Measurements from ENCODE around the gene ALDH7A1. TPM values are rescaled to one million over a fixed set of nuclear protein-coding genes. Genes with fewer than 3 reads are reported as not detected.
A peak's percentile ranks its signal among the peaks of the same experiment; 100 is the strongest.
"Not testable (repeated sequence)": the region's sequence is repeated elsewhere in the genome, so short reads cannot be mapped to it uniquely, and the experiment has no call there.

ALDH7A1 gene
- total RNA-seq, 2 donors from 2014 or later: 11.3 to 12.4 TPM

DNA sequence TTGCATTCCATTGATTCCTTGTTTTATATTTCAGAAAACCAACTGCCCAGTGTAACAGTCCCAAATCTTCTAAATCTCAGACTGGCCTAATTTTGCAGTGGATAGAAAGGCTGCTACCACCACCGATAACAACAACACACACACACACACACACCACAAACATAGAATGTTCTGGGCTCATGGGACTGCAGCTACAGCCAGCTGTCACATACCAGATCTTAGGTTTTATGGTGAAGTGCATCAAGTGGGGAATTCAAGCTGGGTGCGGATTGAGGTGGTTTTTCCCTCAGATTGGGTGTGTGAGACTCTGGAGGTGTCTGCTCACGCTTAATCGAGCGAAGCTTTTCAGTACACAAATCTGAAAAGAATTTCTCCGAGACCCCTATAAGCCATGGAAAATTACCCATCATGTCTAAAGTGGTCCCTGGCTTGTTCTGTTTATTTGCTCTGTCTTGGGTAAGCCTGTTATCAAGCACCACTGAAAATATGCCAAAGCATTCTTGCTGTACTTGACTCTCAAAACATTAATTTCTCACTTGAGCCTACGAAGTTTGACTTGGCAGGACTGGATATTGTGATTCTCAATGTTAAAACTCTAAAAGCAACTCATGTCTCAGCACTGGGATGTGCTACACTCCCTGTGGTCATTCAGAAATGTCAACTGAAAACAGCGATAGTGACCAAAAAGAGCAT lies 71.1 kb downstream of the ALDH7A1 start:
- H3K36me3 Mint-ChIP-seq: no peaks in the 10 kb centered on the region
- H3K27ac Mint-ChIP-seq: no peak overlapping the region
- no peak for DNase-seq (ENCODE audit: low spot score in 2 of 2)
- no peaks in the 10 kb centered on the region for H3K9me3 Mint-ChIP-seq
- no peak for ATAC-seq

DNA sequence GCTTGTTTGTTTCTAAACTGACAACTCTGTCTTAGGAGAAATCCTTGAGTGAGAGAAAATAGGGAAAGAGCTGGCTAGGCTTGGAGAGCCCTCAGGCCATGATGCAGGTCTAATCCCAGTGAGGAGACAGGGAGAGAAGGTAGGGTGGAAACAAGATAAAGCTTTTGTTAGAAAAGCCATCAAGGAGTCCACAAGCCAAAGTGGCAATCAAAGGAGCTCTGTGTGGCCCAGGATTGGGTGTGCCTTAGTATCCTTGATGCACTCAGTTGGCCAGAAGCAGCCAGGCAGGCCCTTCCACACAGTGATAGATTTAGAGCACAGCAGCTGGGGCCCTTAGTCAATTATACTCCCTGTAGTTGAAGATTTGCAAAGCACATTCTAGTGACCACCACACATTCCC lies 73.9 kb downstream of the ALDH7A1 start:
- DNase-seq (ENCODE audit: low spot score in 2 of 2) (no peak), ATAC-seq (no peak)
- no peaks in the 10 kb centered on the region for H3K9me3 Mint-ChIP-seq
- H3K27ac Mint-ChIP-seq: no peak overlapping the region
- H3K36me3 Mint-ChIP-seq: no peaks in the 10 kb centered on the region

DNA sequence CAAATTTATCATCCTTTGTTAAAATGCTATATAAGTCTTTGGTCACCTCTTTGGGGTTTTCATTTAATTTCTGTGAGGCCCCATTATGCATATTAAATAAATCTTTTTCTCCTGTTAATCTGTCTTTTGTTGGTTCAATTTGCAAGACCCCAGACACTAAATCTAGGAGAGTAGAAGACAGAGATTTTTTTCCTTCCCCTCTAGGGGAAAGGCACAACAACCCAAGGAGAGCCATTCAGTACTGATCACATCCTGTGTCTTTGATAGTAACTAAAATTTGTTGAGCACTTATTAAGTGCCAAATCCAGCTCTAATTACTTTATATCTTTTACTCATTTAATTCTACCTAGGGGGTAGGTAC lies 74.4 kb downstream of the ALDH7A1 start:
- Mint-ChIP-seq H3K36me3 (no peaks in the 10 kb centered on the region), H3K27ac (no peak overlapping the region), H3K9me3 (no peaks in the 10 kb centered on the region)
- DNase-seq (ENCODE audit: low spot score in 2 of 2) (no peak), ATAC-seq (no peak)

DNA sequence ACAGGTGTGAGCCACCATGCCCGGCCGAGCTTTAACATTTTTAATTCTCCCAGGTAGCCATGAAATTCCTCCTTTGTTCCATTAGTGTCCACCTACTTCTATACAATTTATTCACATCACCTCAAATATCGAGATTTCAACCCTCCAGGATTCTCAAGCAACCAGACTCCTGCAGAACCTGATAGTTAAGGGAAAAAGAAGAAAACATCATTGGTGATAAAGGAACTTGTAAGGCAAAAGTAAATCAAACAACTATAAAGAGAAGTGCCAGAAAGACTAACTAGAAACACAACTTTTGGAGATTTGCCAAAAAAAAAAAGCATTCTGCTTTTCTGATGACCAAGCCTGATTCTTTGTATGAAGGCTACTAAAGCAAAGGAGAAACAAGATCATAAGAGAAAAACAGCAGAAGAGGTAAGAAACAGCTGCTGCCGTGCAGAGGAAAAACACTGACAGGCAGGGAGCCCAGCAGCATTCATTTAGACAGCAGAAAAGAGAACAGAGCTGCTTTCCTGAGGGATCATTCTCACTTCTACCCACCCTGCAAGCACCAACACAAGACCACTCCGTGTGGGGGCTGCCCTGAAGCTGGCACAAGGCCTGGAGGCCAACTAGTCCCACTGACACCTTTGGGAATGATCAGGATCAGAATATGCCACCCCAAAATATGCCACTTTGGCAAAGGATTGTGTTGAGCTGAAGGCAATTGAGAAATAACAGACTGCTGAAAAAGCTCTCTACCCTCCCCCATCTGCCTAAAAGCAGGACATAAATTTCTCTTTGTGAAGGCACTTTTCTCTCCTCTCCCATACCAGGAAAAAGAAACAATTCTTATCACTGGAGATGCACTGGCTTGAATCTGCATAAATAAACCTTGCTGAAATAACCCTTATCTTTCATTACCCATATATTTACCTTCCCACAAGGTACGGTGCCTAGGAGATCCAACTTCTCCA lies 75.1 kb downstream of the ALDH7A1 start:
- Mint-ChIP-seq H3K36me3 (no peaks in the 10 kb centered on the region), H3K27ac (peak overlapping the region in 1 of 2 donors; percentile 32), H3K9me3 (no peaks in the 10 kb centered on the region)
- no peak for ATAC-seq
- DNase-seq (ENCODE audit: low spot score in 2 of 2): no peak

DNA sequence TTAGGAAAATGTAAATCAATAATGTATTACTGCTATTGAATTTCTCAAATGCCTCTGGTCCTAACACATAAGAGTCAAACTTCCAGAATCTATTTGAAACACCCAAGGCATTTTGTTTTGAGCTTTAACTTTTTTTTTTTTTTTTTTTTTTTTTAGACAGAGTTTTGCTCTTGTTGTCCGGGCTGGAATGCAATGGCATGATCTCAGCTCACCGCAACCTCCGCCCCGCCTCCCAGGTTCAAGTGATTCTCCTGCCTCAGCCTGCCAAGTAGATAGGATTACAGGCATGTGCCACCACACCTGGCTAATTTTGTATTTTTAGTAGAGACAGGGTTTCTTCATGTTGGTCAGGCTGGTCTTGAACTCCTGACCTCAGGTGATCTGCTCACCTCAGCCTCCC lies 75.8 kb downstream of the ALDH7A1 start:
- DNase-seq (ENCODE audit: low spot score in 2 of 2); H3K36me3 Mint-ChIP-seq; H3K27ac Mint-ChIP-seq; ATAC-seq; H3K9me3 Mint-ChIP-seq: not testable (repeated sequence)

DNA sequence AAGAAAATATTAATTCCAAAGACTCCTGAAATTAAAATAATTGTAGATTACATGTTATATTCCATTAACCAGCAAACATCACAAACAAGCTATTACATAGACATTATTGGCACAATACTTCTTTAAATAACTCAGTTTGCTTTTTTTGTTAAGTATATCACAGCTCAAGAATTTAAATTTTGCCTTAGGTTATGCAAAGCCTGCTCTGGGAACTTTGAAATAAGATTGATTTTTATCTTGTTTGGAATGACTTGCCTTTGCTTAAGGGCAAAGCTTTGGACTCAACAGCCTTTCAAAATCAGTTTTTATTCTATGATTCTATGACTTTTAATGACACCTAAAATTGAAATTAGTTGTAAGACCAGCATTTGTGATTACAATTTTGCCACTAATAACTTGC lies 78.2 kb downstream of the ALDH7A1 start:
- DNase-seq (ENCODE audit: low spot score in 2 of 2) (no peak), ATAC-seq (no peak)
- Mint-ChIP-seq H3K9me3 (no peaks in the 10 kb centered on the region), H3K36me3 (no peaks in the 10 kb centered on the region), H3K27ac (no peak overlapping the region)

DNA sequence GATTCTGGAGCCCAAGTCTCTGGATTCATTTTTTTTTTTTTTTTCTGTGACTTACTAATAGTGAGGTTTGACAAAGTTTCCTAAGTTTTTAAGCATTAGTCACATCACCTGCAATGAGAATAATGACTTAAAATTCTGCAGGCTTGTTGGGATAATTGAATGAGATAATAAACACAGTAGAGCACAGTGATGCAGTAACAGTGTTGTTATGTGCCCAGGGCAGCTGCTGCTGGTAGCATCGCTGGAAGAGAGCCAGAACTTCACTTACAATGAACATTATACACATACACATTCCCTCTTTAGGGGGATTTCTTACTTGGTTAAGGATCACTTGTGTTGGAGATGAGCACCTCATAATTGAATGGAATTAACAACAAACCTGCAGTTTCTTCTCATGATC lies 78.9 kb downstream of the ALDH7A1 start:
- no peak for DNase-seq (ENCODE audit: low spot score in 2 of 2)
- no peak overlapping the region for H3K27ac Mint-ChIP-seq
- ATAC-seq: no peak
- H3K9me3 Mint-ChIP-seq: no peaks in the 10 kb centered on the region
- H3K36me3 Mint-ChIP-seq: no peaks in the 10 kb centered on the region

DNA sequence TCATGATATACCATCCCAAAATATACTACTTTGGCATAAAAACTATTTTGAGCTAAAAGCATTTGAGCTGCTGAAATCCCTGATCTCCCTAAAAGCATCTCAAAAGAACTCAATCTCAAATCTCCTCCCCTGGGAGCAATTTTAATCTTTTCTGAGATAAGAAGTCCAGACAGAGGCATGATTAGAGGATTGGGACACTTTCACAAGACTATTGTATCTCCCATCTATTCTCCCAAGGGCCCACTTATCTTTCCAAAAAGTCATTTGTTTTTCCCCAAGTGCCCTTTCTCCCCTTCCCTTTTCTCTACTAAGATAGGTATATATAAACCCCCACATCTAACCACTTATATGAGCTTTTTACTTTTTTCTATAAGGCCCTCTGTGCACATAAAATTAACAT lies 79.7 kb downstream of the ALDH7A1 start:
- no peak for DNase-seq (ENCODE audit: low spot score in 2 of 2)
- Mint-ChIP-seq H3K27ac (no peak overlapping the region), H3K36me3 (no peaks in the 10 kb centered on the region), H3K9me3 (peaks cover 0 to 3% of the 10 kb centered on the region in 2 donors)
- no peak for ATAC-seq

DNA sequence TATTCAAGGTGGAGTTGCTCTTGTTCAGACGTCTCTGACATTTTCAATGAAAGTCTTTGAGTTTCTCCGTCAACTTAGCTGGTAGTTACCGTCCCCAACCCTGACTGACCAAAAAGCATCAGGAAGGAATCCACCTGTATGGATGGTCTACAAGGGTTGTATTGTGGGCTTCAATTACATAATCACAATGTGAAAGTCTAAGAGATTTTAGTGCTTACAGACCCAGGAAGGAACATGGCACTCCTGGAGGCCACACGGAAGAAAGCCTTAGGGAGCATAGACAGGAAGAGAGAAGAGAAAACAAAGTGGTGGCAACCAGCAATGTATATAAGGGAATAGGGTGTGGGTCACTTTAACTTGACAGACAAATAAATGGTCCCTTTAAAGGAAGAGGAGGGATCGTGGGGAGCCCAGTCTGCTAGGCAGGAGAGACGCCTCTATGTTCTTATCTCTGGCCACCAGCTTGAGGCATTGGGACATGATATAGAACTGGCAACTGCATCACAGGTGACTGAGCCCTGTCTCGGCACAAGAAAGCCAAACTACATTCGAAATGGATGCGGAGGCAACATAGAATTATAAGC lies 80.4 kb downstream of the ALDH7A1 start:
- no peaks in the 10 kb centered on the region for H3K36me3 Mint-ChIP-seq
- peak overlapping the region; percentile 18 to 35 for H3K27ac Mint-ChIP-seq
- no peak for ATAC-seq
- no peak for DNase-seq (ENCODE audit: low spot score in 2 of 2)
- peaks cover 0 to 4% of the 10 kb centered on the region in 2 donors for H3K9me3 Mint-ChIP-seq

DNA sequence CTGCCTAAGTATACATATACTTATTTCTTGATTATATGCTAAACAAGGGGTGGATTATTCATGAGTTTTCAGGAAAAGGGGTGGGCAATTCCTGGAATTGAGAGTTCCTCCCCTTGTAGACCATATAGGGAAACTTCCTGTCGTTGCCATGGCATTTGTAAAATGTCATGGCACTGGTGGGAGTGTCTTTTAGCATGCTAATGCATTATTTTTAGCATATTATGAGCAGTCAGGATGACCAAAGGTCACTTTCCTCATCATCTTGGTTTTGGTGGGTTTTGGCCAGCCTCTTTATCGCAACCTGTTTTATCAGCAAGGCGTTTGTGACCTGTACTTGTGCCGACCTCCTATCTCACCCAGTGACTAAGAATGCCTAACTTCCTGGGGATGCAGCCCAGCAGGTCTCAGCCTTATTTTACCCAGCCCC lies 80.9 kb downstream of the ALDH7A1 start:
- DNase-seq (ENCODE audit: low spot score in 2 of 2): no peak

DNA sequence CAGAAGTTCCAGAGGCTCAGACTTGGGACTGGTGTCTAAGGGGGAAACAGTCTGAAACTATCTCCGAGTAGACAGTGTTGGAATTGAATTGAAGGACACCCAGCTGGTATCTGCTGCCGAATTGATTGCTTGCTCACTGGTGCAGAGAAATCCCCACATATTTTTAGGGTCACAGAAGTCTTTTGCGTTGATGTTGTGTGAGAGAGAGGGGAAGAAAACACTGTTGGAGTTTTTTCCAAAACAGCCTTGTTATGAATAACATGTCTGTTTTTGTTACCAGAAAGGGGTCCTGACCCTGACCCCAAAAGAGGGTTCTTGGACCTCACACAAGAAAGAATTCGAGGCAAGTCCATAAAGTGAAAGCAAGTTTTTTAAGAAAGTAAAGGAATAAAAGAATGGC lies 81.3 kb downstream of the ALDH7A1 start:
- Mint-ChIP-seq H3K9me3 (peaks cover 4% of the 10 kb centered on the region in 2 donors), H3K36me3 (no peaks in the 10 kb centered on the region), H3K27ac (peak overlapping the region in 1 of 2 donors; percentile 4)
- no peak for ATAC-seq
- DNase-seq (ENCODE audit: low spot score in 2 of 2): no peak

More for the DNA sequence above, 80.9 kb downstream of the ALDH7A1 start:
- peak in 1 of 2 donors; percentile 75 for ATAC-seq
- Mint-ChIP-seq H3K36me3 (no peaks in the 10 kb centered on the region), H3K9me3 (peaks cover 0 to 4% of the 10 kb centered on the region in 2 donors), H3K27ac (peak overlapping the region in 1 of 2 donors; percentile 35)

DNA sequence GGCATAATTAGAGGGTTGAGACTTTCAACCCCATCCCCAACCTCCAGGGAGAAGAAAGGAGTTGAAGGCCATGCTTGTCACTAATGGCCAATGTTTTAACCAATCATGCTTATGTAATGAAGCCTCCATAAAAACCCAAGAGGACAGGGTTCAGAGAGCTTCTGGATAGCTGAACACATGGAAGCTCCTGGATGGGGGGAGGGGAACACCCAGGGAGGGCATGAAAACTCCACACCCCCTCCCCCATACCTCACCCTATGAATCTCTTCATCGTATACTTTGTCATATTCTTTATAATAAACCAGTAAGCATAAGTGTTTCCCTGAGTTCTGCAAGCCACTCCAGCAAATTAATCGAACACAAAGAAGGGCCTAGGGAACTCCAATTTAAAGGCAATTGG lies 81.7 kb downstream of the ALDH7A1 start:
- H3K27ac Mint-ChIP-seq: peak overlapping the region in 1 of 2 donors; percentile 4
- no peak for DNase-seq (ENCODE audit: low spot score in 2 of 2)
- peaks cover 4% of the 10 kb centered on the region in 2 donors for H3K9me3 Mint-ChIP-seq
- no peaks in the 10 kb centered on the region for H3K36me3 Mint-ChIP-seq
- no peak for ATAC-seq

DNA sequence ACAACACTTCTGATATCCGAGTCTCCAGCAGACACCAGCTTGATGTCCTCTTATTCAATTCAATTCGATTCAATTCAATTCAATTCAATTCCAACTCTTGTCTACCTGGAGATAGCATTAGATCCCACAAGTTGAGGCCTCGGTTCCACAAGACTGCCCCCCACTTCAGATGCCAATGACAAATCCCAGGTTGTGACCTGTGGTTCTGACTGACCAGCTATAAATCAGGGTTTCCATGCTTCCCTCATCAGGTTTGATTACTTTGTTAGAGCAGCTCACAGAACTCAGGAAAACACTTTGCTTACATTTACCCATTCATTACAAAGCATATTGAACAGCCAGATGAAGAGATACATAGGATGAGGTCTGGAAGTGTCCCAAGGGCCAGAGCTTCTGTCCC lies 82.6 kb downstream of the ALDH7A1 start:
- H3K36me3 Mint-ChIP-seq: no peaks in the 10 kb centered on the region
- ATAC-seq: no peak
- peaks cover 4% of the 10 kb centered on the region in 2 donors for H3K9me3 Mint-ChIP-seq
- DNase-seq (ENCODE audit: low spot score in 2 of 2): no peak
- no peak overlapping the region for H3K27ac Mint-ChIP-seq

DNA sequence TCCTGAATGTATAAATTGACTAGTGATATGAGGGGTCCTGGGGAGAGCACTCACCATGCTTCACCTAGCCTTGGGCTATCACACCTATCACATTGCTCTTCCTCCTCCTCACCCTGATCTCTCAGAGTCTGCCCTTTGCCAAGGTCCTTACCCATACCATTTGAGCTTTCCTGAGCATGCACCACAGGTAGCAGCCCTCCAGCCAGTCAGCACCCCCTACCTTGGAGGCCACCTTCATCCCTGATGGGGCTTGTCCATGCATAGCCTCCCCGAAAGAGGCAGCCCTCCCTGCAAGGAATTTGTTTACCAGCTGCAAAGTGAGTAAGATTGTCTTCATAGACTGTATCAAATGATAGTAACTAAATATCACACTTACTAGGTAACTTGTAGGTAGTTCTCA lies 83.1 kb downstream of the ALDH7A1 start:
- Mint-ChIP-seq H3K9me3 (peaks cover 4 to 6% of the 10 kb centered on the region in 2 donors), H3K36me3 (no peaks in the 10 kb centered on the region), H3K27ac (no peak overlapping the region)
- DNase-seq (ENCODE audit: low spot score in 2 of 2) (no peak), ATAC-seq (no peak)

DNA sequence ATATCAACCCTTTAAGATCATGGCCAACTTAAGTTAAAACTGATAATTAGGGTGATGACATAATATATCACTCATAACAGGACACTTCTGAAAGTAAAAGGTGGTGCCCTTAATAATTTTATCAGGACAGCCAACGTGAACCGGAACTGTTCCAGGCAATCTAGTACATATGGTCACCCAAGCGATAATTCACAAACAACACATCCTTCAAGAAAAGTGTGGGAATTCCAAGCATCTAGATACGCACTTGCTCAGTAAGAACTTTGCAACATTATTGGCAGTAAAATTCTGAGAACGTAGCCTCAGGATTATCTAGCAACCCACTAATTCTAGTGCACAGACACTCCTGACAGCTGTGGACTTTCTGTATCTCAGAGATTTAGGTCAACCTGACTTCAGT lies 85.7 kb downstream of the ALDH7A1 start:
- DNase-seq (ENCODE audit: low spot score in 2 of 2): no peak
- Mint-ChIP-seq H3K27ac (peak overlapping the region in 1 of 2 donors; percentile 92), H3K9me3 (peaks cover 4 to 11% of the 10 kb centered on the region in 2 donors), H3K36me3 (no peaks in the 10 kb centered on the region)
- ATAC-seq: no peak

DNA sequence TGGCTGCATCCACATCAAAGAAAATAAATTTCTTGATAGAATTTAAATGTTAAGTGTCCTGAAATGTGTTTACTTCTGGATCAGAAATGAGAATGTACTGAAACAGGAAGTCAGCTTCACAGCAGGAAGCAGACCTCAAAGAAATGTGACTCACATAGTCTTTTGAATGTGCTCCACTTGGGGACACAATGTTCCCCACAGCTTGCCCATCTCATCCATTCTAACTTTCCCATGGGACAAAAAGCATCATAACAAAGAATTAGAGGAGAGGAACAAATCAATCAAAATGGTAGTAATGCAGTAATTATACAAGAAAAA lies 86.1 kb downstream of the ALDH7A1 start:
- Mint-ChIP-seq H3K9me3 (peaks cover 4 to 11% of the 10 kb centered on the region in 2 donors), H3K27ac (peak overlapping the region; percentile 45 to 92), H3K36me3 (no peaks in the 10 kb centered on the region)
- no peak for DNase-seq (ENCODE audit: low spot score in 2 of 2)
- peak; percentile 85 to 92 for ATAC-seq

DNA sequence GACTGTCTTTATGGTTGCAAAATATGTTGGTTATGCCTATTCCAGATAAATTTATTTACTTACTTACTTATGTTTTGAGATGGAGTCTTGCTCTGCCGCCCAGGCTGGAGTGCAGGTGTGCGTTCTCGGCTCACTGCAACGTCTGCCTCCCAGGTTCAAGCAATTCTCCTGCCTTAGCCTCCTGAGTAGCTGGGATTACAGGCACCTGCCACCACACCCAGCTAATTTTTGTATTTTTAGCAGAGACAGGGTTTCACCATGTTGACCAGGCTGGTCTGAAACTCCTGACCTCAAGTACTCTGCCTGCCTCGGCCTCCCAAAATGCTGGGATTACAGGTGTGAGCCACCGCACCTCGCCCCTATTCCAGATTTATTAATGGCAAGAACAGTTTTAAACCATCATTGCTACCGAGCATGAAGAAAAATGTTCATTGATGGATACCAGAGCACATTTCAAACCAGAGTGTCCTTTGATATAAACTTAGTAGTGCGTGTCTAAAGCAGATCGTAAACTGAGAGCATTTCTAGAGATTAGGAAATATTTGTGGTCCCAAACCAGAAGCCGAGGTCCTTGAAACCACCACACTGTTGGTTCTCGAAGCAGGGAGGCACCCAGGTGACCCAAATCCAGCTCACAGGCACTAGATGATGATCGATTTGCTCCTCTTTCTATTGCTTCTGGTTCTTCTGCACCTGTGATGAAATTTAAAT lies 86.6 kb downstream of the ALDH7A1 start:
- DNase-seq (ENCODE audit: low spot score in 2 of 2): no peak

More for the DNA sequence above, 86.6 kb downstream of the ALDH7A1 start:
- Mint-ChIP-seq H3K36me3 (no peaks in the 10 kb centered on the region), H3K9me3 (peaks cover 4 to 11% of the 10 kb centered on the region in 2 donors), H3K27ac (peak overlapping the region; percentile 45 to 92)
- ATAC-seq: peak in 1 of 2 donors; percentile 73

Measured in activated naive CD4-positive, alpha-beta T cell treated with anti-CD3 and anti-CD28 coated beads, Interleukin-2, amount 50 U/mL, for 72 hours (primary cell).